GM19468 (cell line): ENCODE results near the gene VPS11.
A peak's percentile ranks its signal among the peaks of the same experiment; 100 is the strongest.

ENCODE experiments used
- ATAC-seq: cut with Tn5 transposase; IDR thresholded peaks from one replicate; pipeline ENCODE4 v1.9.1; 2021; ENCODE audit warnings: mild to moderate bottlenecking, moderate library complexity, moderate number of reproducible peaks; ENCODE audit not compliant: unreplicated experiment; ENCODE audit errors: extremely low read depth

The VPS11 gene

GRCh38 chr11:119067371-119068222 is at the start of gene VPS11:
Gene VPS11 (plus strand): TSS chr11:119067818. CDS start chr11:119067824, 6 bp downstream.
- ATAC-seq = peak; percentile 92

GRCh38 chr11:119018074-119018938 is 49.3 kb upstream of the VPS11 start, which contains the start of the genes RPS25 and TRAPPC4:
Gene RPS25 (minus strand): TSS chr11:119018343. CDS start chr11:119018284, 59 bp downstream.
Gene TRAPPC4 (plus strand): TSS chr11:119018766. CDS start chr11:119018796, 30 bp downstream.
- peak; percentile 76 for ATAC-seq

- no peak for ATAC-seq
These were observed 47.6 kb upstream of the VPS11 start for GRCh38 chr11:119019996-119020395.

GRCh38 chr11:119021631-119022030 is 46.0 kb upstream of the VPS11 start:
- no peak for ATAC-seq

- no peak for ATAC-seq
These were observed 43.9 kb upstream of the VPS11 start for GRCh38 chr11:119023741-119024140.

GRCh38 chr11:119024430-119025098 is 43.1 kb upstream of the VPS11 start:
- no peak for ATAC-seq

- ATAC-seq = no peak
These were observed 42.5 kb upstream of the VPS11 start for GRCh38 chr11:119025099-119025473.

- no peak for ATAC-seq
These were observed 42.1 kb upstream of the VPS11 start for GRCh38 chr11:119025541-119025940.

GRCh38 chr11:119025978-119026766 is 41.4 kb upstream of the VPS11 start:
- no peak for ATAC-seq

- no peak for ATAC-seq
These were observed 40.6 kb upstream of the VPS11 start for GRCh38 chr11:119026970-119027369.

GRCh38 chr11:119027561-119028345 is 39.9 kb upstream of the VPS11 start:
- no peak for ATAC-seq

GRCh38 chr11:119028346-119029068 is 39.1 kb upstream of the VPS11 start:
- ATAC-seq = no peak

- no peak for ATAC-seq
These were observed 38.6 kb upstream of the VPS11 start for GRCh38 chr11:119029069-119029339.

- ATAC-seq = no peak
These were observed 38.1 kb upstream of the VPS11 start for GRCh38 chr11:119029340-119030028.

GRCh38 chr11:119030029-119030328 is 37.6 kb upstream of the VPS11 start:
- no peak for ATAC-seq

GRCh38 chr11:119030329-119031047 is 37.1 kb upstream of the VPS11 start, which contains the start of gene SLC37A4:
Gene SLC37A4 (minus strand): TSS chr11:119030877.
- peak; percentile 96 for ATAC-seq

- ATAC-seq = no peak
These were observed 35.7 kb upstream of the VPS11 start for GRCh38 chr11:119031912-119032280.
